Prostate gland (tissue), 1 donor: Measurements from ENCODE around the gene GABRB3.

Experiments
- POLR2A ChIP-seq: fragments of 450-650 bp; IDR thresholded peaks from one replicate; pipeline ENCODE4 v1.6.1; 2016; ENCODE audit warnings: antibody characterized with exemption, mild to moderate bottlenecking
- POLR2AphosphoS5 ChIP-seq: sonication (generic); formaldehyde crosslinking; IDR thresholded peaks from one replicate; pipeline ENCODE4 v1.6.1; 2017; ENCODE audit warnings: antibody characterized with exemption

DNA sequence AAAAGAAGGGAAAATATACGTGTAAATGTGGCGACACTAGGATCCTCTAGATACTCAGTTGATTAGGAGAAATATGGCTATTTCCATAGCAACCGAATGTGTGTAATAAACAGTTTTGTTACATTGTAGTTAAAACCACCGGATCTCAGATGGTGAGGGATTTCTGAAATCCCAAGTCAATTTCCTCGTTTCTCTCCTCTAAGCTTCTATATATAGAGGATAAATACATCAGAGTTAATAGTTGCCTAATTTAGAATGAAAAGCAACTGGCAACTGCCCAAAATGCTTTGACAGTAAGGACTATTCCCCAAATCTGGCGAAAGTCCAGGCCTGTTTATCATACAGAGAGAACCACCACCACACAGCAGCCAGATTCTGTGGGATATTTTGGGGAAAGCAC lies 112.6 kb downstream of the GABRB3 start:
- TF ChIP-seq POLR2A = no peak
- TF ChIP-seq POLR2AphosphoS5 = no peak
